Measurements from ENCODE around the gene MRPL45. TPM values are rescaled to one million over a fixed set of nuclear protein-coding genes. Genes with fewer than 3 reads are reported as not detected.

The MRPL45 gene
- total and polyA plus RNA-seq, 2 of the 13 experiments (the other 11 are each of a cell fraction or from before 2014, with no cell fraction given) = 89.5 to 157 TPM

DNA sequence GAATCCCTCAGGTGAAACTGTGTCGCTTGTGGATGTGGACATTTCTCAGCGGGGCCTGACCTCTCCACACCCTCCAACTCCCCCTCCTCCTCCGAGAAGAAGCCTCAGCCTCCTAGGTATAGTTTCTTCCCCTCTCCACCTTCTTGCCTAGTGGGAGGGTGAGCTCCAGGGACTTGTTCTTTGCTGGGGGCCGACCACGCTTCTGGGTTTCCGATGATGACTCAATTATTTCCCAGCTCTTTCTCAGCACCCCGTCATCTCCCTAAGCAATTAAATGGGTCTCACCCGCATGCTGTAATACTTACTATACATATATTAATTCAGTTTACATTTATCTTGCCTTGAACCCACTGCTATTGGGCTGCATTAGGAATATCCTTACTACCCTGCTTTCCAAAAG lies 67.8 kb downstream of the MRPL45 start:
- in situ Hi-C loops (cut with HindIII; ENCODE audit: extremely low pct_ligation_motif_present, low pct_unique_long_range_greater_than_20kb) = no loop called here
- ChIA-PET POLR2A (interaction anchor here (1.0 to 2.4 kb wide), 2 partner anchors 13 to 50 kb away, joined by 3 to 8 read pairs; partner anchors contain the start of gene SOCS7), CTCF (ENCODE audit: low intra/inter-chr PET ratio, low total read pairs) (no interaction called here)

More for the DNA sequence above, 67.8 kb downstream of the MRPL45 start:
- TF ChIP-seq YEATS4 (CRISPR knock-in tag; IDR thresholded peaks at IDR 0.05; ENCODE audit: borderline replicate concordance) (no peak), PTBP1 (IDR thresholded peaks at IDR 0.05; ENCODE audit: low read depth, low read length, poor library complexity, severe bottlenecking) (no peak), WIZ (CRISPR knock-in tag; IDR thresholded peaks at IDR 0.05) (no peak), TBX3 (IDR thresholded peaks at IDR 0.05; ENCODE audit: borderline replicate concordance) (no peak), HOXA3 (CRISPR knock-in tag; IDR thresholded peaks at IDR 0.05) (no peak), NFE2L1 (CRISPR knock-in tag; IDR thresholded peaks at IDR 0.05; ENCODE audit: borderline replicate concordance) (no peak), ZBTB7B (CRISPR knock-in tag; IDR thresholded peaks at IDR 0.05) (no peak), ZNF703 (CRISPR knock-in tag; IDR thresholded peaks at IDR 0.05; ENCODE audit: borderline replicate concordance) (no peak), ZNF343 (CRISPR knock-in tag; IDR thresholded peaks at IDR 0.05) (no peak), ZNF704 (CRISPR knock-in tag; IDR thresholded peaks at IDR 0.05; ENCODE audit: borderline replicate concordance) (no peak), ZNF251 (CRISPR knock-in tag; IDR thresholded peaks at IDR 0.05) (no peak)
- TF ChIP-seq, protein P1, sequence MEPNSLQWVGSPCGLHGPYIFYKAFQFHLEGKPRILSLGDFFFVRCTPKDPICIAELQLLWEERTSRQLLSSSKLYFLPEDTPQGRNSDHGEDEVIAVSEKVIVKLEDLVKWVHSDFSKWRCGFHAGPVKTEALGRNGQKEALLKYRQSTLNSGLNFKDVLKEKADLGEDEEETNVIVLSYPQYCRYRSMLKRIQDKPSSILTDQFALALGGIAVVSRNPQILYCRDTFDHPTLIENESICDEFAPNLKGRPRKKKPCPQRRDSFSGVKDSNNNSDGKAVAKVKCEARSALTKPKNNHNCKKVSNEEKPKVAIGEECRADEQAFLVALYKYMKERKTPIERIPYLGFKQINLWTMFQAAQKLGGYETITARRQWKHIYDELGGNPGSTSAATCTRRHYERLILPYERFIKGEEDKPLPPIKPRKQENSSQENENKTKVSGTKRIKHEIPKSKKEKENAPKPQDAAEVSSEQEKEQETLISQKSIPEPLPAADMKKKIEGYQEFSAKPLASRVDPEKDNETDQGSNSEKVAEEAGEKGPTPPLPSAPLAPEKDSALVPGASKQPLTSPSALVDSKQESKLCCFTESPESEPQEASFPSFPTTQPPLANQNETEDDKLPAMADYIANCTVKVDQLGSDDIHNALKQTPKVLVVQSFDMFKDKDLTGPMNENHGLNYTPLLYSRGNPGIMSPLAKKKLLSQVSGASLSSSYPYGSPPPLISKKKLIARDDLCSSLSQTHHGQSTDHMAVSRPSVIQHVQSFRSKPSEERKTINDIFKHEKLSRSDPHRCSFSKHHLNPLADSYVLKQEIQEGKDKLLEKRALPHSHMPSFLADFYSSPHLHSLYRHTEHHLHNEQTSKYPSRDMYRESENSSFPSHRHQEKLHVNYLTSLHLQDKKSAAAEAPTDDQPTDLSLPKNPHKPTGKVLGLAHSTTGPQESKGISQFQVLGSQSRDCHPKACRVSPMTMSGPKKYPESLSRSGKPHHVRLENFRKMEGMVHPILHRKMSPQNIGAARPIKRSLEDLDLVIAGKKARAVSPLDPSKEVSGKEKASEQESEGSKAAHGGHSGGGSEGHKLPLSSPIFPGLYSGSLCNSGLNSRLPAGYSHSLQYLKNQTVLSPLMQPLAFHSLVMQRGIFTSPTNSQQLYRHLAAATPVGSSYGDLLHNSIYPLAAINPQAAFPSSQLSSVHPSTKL (CRISPR knock-in tag; IDR thresholded peaks at IDR 0.05) = no peak
- TF ChIP-seq, protein P2, sequence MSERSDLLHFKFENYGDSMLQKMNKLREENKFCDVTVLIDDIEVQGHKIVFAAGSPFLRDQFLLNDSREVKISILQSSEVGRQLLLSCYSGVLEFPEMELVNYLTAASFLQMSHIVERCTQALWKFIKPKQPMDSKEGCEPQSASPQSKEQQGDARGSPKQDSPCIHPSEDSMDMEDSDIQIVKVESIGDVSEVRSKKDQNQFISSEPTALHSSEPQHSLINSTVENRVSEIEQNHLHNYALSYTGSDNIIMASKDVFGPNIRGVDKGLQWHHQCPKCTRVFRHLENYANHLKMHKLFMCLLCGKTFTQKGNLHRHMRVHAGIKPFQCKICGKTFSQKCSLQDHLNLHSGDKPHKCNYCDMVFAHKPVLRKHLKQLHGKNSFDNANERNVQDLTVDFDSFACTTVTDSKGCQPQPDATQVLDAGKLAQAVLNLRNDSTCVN (CRISPR knock-in tag; IDR thresholded peaks at IDR 0.05; ENCODE audit: borderline replicate concordance) = no peak
- FAIRE-seq (no peak), ATAC-seq (no peak), DNase-seq (ENCODE audit: low spot score) (no peak)
- intact Hi-C loops (cut with micrococcal nuclease; ENCODE audit: unreplicated experiment) = no loop called here
- H3K79me2 ChIP-seq (ENCODE audit: insufficient read depth, low read length) = peaks cover 20% of the 10 kb centered on the region
- no peaks in the 10 kb centered on the region for H3K27me3 ChIP-seq (ENCODE audit: control insufficient read depth in 1 of 2, insufficient read depth in 2 of 2, low read length in 2 of 2)
- no peaks in the 10 kb centered on the region for H4K20me1 ChIP-seq (ENCODE audit: insufficient read depth, low read length)
- no peak overlapping the region for H2AFZ ChIP-seq (ENCODE audit: low read length)
- no TSS peak for BruUV-seq (replicated peaks)
- 98% methylated on average over 8 of the region's 8 CpGs for WGBS (ENCODE audit: low lambda C conversion rate)
- no peaks in the 10 kb centered on the region for H3K9me3 ChIP-seq (ENCODE audit: low read length)
- H3K36me3 ChIP-seq (replicated peaks in 1 of 2; ENCODE audit: control insufficient read depth in 1 of 2, insufficient read depth in 2 of 2, low read length in 2 of 2) = peaks cover 27 to 76% of the 10 kb centered on the region in 2 experiments
- H3K4me2 ChIP-seq (ENCODE audit: low read depth, low read length) = no peak overlapping the region
- H3K27ac ChIP-seq (ENCODE audit: extremely low read length, insufficient read depth, low read length) = no peak overlapping the region
- H3K4me1 ChIP-seq (ENCODE audit: insufficient read depth, low read length) = peaks cover 3% of the 10 kb centered on the region
- no peak overlapping the region for H3K9ac ChIP-seq (ENCODE audit: insufficient read depth, low read depth, low read length)
- no peak overlapping the region for H3K4me3 ChIP-seq (replicated peaks in 1 of 3; ENCODE audit: insufficient read depth in 1 of 3, low read depth in 2 of 3, low read length in 3 of 3)
